Tibial nerve (tissue), 3 donors: ENCODE data around the gene GCK.

Source experiments
- CTCF ChIP-seq, 5 experiments: fragments of 200-600 bp in 3 of 5; fragments of 450-650 bp in 2 of 5; sonication (generic) in 3 of 5; IDR thresholded peaks; one replicate each; pipeline ENCODE4 v1.5.1; 2016 to 2019; ENCODE audit warnings: antibody characterized with exemption in 5 of 5, mild to moderate bottlenecking in 3 of 5, moderate library complexity in 2 of 5
- POLR2A ChIP-seq, 2 donors: fragments of 450-650 bp; IDR thresholded peaks; one replicate each; pipeline ENCODE4 v1.6.1; 2017; ENCODE audit warnings: antibody characterized with exemption in 2 of 2, mild to moderate bottlenecking in 2 of 2, moderate library complexity in 2 of 2

DNA sequence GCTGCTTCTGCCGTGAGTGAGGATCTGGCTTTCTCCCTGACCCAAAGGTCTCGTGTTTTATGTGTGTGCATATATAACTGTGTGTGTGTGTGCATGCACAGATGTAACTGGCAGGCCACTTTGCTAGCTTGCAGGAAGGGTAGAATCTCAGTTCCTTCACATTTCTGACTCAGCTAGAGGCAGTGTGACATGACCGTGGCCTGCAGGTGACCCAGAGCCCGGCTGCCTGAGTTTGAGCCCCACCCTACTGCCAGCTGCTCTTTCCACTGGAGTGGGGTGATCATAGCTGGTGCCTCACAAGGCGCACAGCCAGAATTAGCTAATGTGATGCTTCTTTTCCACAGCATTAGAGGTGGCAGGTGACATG lies 38.8 kb downstream of the GCK start:
- TF ChIP-seq POLR2A (IDR thresholded peaks at IDR 0.05) (no peak), CTCF (IDR thresholded peaks at IDR 0.05) (no peak)
